GM21825 (cell line): ENCODE measurements around the gene EPS15.
"Not testable (repeated sequence)": the region's sequence is repeated elsewhere in the genome, so short reads cannot be mapped to it uniquely, and the experiment has no call there.

Experiments used
- ATAC-seq: cut with Tn5 transposase; IDR thresholded peaks from one replicate; pipeline ENCODE4 v1.9.1; 2021; ENCODE audit warnings: mild to moderate bottlenecking, moderate library complexity; ENCODE audit not compliant: unreplicated experiment

Gene EPS15

GRCh38 chr1:51474832-51475620, 44.0 kb downstream of the EPS15 start:
- ATAC-seq = not testable (repeated sequence)

GRCh38 chr1:51473331-51474115, 45.5 kb downstream of the EPS15 start:
- no peak for ATAC-seq

GRCh38 chr1:51472359-51472758, 46.7 kb downstream of the EPS15 start:
- ATAC-seq = no peak

- no peak for ATAC-seq
Measured at GRCh38 chr1:51469518-51469917, 49.5 kb downstream of the EPS15 start.

GRCh38 chr1:51464828-51465227, 54.2 kb downstream of the EPS15 start:
- no peak for ATAC-seq

- ATAC-seq = no peak
Measured at GRCh38 chr1:51463561-51463960, 55.5 kb downstream of the EPS15 start.

GRCh38 chr1:51462289-51462688, 56.8 kb downstream of the EPS15 start:
- ATAC-seq = not testable (repeated sequence)

GRCh38 chr1:51454554-51454953, 64.5 kb downstream of the EPS15 start:
- ATAC-seq = no peak

- no peak for ATAC-seq
Measured at GRCh38 chr1:51453010-51453409, 66.1 kb downstream of the EPS15 start.

GRCh38 chr1:51448844-51449454, 70.1 kb downstream of the EPS15 start:
- ATAC-seq = not testable (repeated sequence)

- ATAC-seq = no peak
Measured at GRCh38 chr1:51445351-51446090, 73.5 kb downstream of the EPS15 start.

GRCh38 chr1:51444534-51445192, 74.4 kb downstream of the EPS15 start:
- no peak for ATAC-seq

GRCh38 chr1:51444096-51444495, 75.0 kb downstream of the EPS15 start:
- ATAC-seq = no peak

GRCh38 chr1:51443555-51443954, 75.5 kb downstream of the EPS15 start:
- ATAC-seq = no peak

- ATAC-seq = no peak
Measured at GRCh38 chr1:51442616-51443015, 76.5 kb downstream of the EPS15 start.

- no peak for ATAC-seq
Measured at GRCh38 chr1:51442198-51442597, 76.9 kb downstream of the EPS15 start.

GRCh38 chr1:51439895-51440294, 79.2 kb downstream of the EPS15 start:
- ATAC-seq = no peak

GRCh38 chr1:51439053-51439452, 80.0 kb downstream of the EPS15 start:
- ATAC-seq = no peak

GRCh38 chr1:51437391-51437790, 81.7 kb downstream of the EPS15 start:
- ATAC-seq = not testable (repeated sequence)

- ATAC-seq = no peak
Measured at GRCh38 chr1:51435878-51436277, 83.2 kb downstream of the EPS15 start.
